ENCODE results near the gene ARID4A.
"Not testable (repeated sequence)": the region's sequence is repeated elsewhere in the genome, so short reads cannot be mapped to it uniquely, and the experiment has no call there.

Gene ARID4A

DNA sequence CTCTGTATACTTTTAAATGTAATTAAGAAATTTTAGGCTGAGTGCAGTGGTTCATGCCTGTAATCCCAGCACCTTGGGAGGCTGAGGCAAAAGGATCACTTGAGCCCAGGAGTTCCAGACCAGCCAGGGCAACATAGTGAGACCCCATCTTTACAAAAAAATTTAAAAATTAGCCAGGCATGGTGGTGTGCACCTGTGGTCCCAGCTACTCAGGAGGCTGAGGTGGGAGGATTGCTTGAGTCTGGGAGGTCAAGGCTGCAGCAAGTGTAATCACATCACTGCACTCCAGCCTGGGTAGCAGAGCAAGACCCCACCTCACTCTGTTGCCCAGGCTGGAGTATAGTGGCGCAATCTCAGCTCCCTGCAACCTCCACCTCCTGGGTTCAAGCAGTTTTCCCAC is 63.9 kb downstream of the ARID4A start:
- DNase-seq, result not testable (repeated sequence)

DNA sequence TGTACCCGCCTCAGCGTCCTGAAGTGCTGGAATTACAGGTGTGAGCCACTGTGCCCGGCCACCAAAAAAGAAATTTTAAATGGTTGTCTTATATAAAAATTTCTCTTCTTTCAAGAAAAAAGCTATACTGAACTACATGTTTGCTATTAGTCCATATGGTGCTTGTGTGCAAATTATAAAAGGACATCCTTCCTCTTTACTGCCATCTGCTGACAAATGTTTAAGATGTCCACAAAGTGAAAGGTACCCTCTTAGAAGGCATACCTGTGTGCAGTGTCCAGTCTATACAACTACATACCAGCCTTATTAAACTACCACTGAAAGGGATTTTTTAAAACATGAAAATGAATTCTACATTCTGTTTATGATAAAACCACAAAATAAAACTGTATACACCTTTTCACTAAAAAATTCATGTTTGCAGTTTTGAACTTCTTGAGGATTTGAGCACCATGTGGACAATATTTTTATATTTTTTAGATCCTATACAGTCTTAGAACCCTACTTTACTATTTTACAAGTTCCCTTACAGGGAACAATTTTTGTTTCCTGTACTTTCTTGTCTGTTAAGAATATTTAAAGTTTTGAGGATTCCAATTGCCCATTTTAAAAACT is 64.5 kb downstream of the ARID4A start:
- DNase-seq, result peak; percentile 15

- DNase-seq, result no peak
Measured at GRCh38 chr14:58364316-58364715, 66.0 kb downstream of the ARID4A start.

DNA sequence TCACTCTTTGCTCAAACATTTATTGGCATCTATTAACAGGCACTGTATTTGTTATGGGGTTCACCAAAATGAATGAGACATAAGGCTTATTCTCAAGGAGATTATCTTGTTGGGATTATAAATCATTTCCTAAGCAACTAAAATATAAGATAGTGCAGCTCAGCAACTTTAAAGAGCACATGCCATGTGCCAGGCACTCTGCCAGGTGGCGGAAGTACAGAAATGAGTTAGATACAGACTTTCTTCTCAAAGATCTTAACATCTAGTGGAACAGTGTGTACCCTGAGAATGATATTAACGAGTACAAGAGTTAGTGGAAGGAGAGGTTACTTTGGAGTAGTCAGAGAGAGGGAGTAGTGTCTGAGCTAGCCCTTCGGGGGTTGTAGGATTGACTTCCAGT is 68.9 kb downstream of the ARID4A start:
- no peak for DNase-seq

DNA sequence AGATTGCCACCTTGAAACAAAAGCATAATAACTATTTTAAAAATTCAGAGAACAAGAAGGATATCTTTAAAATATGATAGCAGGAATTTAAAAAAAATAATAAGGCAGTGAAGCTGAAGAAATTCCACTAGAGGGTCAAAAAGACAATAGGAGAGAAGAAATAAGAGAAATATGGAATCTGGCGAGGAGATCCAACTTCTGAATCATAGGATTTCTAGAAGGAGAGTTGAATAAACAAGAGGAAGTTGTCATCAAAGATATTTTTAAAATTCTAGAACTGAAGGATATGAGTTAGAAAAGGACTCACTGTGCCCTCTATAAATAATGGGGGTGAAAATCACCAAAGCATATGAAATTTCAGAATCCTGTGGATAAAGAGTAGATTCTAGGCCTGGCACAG is 70.6 kb downstream of the ARID4A start:
- DNase-seq, result peak; percentile 5

GRCh38 chr14:58376791-58377190 is 78.4 kb downstream of the ARID4A start:
- no peak for DNase-seq

DNA sequence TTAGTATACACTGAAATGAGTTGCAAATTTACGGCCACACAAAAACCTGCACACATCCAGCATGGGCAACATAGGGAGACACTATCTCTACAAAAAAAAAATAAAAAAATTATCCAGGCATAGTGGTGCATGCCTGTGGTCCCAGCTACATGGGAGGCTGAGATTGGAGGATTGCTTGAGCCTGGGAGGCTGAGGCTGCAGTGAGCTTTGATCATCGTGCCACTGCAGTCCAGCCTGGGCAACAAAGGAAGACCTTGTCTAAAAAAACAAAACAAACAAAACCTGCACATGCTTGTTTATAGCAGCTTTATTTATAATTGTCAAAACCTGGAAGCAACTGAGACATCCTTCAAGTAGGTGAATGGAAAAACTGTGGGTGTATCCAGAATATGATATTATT is 92.5 kb downstream of the ARID4A start:
- DNase-seq, result no peak

GRCh38 chr14:58395562-58395811 is 97.1 kb downstream of the ARID4A start:
- DNase-seq, result no peak

- DNase-seq, result peak; percentile 76
Measured at GRCh38 chr14:58395812-58396788, 97.7 kb downstream of the ARID4A start, which contains the start of gene TOMM20L. Gene TOMM20L (plus strand): TSS chr14:58395930. CDS start chr14:58395958, 28 bp downstream.

DNA sequence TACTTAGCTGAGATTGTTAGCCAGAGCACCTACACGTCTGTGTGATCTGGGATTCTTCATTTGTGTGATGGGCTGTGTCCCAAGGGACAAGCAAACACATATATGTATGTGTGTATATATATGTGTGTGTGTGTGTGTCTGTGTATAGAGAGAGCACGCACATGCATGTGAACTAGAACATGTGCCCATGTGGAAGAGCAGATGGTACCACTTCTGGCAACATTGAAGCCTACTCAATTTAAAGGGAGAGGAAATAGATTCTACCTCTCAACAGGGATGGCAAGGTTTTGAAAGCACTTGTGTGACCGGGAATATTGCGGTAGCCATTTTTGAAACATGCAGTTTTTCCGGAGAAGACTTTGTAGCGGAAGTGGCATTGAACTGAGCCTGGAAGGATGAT is 98.8 kb downstream of the ARID4A start:
- DNase-seq, result no peak

GRCh38 chr14:58398495-58398894 is 100.1 kb downstream of the ARID4A start:
- no peak for DNase-seq

DNA sequence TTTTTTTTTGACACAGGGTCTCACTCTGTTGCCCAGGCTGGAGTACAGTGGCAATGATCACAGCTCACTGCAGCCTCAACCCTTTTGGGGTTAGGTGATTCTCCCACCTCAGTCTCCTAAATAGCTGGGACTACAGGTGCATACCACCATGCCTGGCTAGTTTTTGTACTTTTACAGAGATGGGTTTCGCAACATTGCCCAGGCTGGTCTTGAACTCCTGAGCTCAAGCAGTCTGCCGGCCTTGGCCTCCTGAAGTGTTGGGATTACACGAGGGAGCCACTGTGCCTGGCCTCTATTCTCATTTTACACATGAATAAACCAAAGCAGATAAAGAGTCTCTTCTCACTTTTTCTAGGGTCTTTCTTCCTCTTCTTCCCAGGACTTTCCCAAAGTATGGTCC is 100.5 kb downstream of the ARID4A start:
- no peak for DNase-seq

DNA sequence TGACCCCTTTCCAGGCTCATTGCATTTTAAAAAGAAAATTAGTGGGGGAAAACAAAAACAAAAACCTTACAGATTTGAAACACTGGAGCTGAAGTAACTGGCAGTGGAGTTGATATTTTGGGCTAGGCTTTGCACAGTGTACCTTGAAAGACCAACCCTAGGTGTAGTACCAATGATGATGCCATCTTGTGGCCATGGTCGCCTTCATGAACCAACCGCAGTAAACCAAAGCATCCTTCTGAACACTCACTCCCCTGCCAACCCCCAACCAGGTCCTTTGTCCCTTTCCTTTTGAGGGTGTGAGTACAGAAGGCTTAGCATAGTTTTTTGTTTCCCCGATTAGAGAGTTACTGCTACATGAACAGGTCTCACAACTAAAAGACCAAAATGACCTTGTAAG is 103.2 kb downstream of the ARID4A start:
- no peak for DNase-seq

DNA sequence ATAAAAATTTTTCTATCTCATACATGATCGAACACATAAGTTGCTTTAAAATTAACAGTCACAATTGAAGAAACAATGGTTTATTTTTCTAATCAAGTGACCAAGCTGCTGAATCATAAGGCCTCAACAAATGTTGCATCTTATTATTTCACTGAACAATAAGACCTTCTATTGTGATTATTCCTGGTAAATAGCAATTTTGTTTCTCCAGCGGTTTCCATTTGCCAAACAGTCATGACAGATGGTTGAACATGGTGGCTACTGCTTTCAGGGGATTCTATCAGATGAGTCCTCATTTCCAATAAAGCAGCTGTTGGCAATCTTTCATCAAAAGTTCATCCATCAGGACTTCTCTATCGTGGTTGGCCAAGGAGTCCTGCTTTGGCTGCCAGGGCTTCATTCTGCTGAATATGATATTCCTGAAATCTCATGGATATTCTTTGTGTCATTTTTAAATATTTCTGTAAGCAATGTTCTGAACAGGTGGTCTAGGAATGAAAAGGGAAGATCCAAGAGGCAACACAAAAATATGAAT is 110.4 kb downstream of the ARID4A start:
- no peak for DNase-seq

DNA sequence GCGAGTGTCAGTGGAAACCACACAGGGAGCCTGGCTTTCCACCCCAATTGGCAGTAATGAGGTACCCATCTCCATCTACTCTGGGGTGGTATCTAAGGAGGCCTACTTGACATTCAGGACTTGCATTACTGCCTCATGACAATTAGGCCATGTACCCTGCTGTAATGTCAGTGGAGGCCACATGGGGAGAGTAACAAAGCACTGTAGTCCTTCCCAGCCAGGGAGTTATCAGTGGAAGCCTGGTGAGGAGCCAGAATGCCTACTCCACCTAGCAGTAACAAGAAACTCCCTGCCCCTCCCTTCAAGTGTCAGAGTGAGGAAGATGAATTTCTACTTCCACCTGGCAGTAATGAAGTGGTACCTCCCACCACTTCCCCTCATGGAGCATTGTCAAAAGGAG is 116.5 kb downstream of the ARID4A start:
- DNase-seq, result no peak

DNA sequence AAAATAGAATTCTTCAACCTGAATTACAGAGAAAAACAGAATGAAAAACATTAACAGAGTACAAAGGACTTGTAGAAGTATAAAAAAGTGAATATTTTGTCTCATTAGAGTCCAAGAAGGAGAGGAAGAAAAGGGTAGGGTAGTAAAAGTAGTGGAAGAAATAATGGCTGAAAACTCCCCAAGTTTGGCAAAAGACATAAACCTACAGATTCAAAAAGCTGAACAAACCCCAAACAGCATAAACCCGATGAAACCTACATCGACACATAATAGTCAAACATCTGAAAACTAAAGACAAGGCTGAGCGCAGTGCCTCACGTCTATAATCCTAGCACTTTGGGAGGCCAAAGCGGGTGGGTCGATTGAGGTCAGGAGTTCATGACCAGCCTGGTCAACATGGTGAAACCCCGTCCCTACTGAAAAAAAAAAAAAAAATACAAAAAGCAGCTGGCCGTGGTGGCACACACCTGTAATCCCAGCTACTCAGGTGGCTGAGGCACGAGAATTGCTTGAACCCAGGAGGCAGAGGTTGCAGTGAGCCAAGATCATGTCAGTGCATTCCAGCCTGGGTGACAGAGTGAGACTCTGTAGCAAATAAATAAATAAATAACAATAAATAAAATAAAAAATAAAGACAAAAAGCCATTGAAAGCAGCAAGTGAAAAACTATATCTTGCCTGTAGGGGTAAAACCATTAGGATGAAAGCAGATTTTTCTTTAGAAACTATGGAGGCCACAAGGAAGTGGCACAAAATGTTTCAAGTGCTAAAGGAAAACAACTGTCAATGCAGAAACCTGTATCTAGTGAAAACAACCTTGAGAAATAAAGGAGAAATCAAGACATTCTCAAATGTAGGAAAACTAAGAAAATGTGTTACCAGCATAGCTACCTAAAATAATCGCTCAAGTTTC is 117.5 kb downstream of the ARID4A start:
- no peak for DNase-seq

GRCh38 chr14:58416934-58417333 is 118.6 kb downstream of the ARID4A start:
- DNase-seq, result not testable (repeated sequence)

Data from fibroblast of skin of scalp (primary cell).